HepG2 (cell line): ENCODE measurements around the gene NES.

Experiments
- ARID2 ChIP-seq: sonication (generic); formaldehyde crosslinking; IDR thresholded peaks from 2 replicates; pipeline ENCODE4 v1.8.1; 2022; ENCODE audit warnings: mild to moderate bottlenecking, missing genetic modification reagents, borderline replicate concordance
- BHLHE40 ChIP-seq: IDR thresholded peaks from 2 replicates; pipeline ENCODE4 v1.6.1; 2011; ENCODE audit warnings: low read length, improper control_type of control experiment
- DNMT1 ChIP-seq: sonication (generic); formaldehyde crosslinking; IDR thresholded peaks from 2 replicates; pipeline ENCODE4 v1.5.1; 2020; ENCODE audit warnings: mild to moderate bottlenecking, missing genetic modification reagents
- EZH2 ChIP-seq: conservative IDR thresholded peaks from 2 replicates; pipeline ENCODE4 v1.6.1; 2012; ENCODE audit warnings: mild to moderate bottlenecking, low read depth, low read length, moderate library complexity
- GABPB1 ChIP-seq: IDR thresholded peaks from 2 replicates; pipeline ENCODE4 v1.6.1; 2016; ENCODE audit warnings: mild to moderate bottlenecking, missing genetic modification reagents, moderate library complexity, missing compliant biosample characterization
- SALL2 ChIP-seq: sonication (generic); formaldehyde crosslinking; IDR thresholded peaks from 2 replicates; pipeline ENCODE4 v1.8.1; 2023; ENCODE audit warnings: mild to moderate bottlenecking, missing genetic modification reagents, inconsistent platforms
- ZNF251 ChIP-seq: sonication (generic); formaldehyde crosslinking; IDR thresholded peaks from 2 replicates; pipeline ENCODE4 v1.9.0; 2021; ENCODE audit warnings: mild to moderate bottlenecking, missing genetic modification reagents
- TF ChIP-seq, protein P1 (sequence below): sonication (generic); formaldehyde crosslinking; IDR thresholded peaks from 2 replicates; pipeline ENCODE4 v1.4.0; 2020; ENCODE audit warnings: low read depth, mild to moderate bottlenecking, missing genetic modification reagents
- TF ChIP-seq, protein P2 (sequence below), 2 experiments: fragments of 450-650 bp in 1 of 2; sonication (generic) in 1 of 2; formaldehyde crosslinking in 1 of 2; IDR thresholded peaks; 2 replicates each; pipeline versions ENCODE4 v1.6.1 to v1.8.0; 2016 to 2022; ENCODE audit warnings: antibody characterized with exemption in 1 of 2, mild to moderate bottlenecking in 1 of 2, missing genetic modification reagents in 1 of 2
- TF ChIP-seq, protein P3 (sequence below): sonication (generic); formaldehyde crosslinking; IDR thresholded peaks from 2 replicates; pipeline ENCODE4 v1.5.0; 2020; ENCODE audit warnings: mild to moderate bottlenecking, missing genetic modification reagents, moderate library complexity

GRCh38 chr1:156645056-156645455 lies 32.2 kb downstream of the NES start:
- TF ChIP-seq, protein P1, sequence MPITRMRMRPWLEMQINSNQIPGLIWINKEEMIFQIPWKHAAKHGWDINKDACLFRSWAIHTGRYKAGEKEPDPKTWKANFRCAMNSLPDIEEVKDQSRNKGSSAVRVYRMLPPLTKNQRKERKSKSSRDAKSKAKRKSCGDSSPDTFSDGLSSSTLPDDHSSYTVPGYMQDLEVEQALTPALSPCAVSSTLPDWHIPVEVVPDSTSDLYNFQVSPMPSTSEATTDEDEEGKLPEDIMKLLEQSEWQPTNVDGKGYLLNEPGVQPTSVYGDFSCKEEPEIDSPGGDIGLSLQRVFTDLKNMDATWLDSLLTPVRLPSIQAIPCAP, result no peak
- TF ChIP-seq, protein P2, sequence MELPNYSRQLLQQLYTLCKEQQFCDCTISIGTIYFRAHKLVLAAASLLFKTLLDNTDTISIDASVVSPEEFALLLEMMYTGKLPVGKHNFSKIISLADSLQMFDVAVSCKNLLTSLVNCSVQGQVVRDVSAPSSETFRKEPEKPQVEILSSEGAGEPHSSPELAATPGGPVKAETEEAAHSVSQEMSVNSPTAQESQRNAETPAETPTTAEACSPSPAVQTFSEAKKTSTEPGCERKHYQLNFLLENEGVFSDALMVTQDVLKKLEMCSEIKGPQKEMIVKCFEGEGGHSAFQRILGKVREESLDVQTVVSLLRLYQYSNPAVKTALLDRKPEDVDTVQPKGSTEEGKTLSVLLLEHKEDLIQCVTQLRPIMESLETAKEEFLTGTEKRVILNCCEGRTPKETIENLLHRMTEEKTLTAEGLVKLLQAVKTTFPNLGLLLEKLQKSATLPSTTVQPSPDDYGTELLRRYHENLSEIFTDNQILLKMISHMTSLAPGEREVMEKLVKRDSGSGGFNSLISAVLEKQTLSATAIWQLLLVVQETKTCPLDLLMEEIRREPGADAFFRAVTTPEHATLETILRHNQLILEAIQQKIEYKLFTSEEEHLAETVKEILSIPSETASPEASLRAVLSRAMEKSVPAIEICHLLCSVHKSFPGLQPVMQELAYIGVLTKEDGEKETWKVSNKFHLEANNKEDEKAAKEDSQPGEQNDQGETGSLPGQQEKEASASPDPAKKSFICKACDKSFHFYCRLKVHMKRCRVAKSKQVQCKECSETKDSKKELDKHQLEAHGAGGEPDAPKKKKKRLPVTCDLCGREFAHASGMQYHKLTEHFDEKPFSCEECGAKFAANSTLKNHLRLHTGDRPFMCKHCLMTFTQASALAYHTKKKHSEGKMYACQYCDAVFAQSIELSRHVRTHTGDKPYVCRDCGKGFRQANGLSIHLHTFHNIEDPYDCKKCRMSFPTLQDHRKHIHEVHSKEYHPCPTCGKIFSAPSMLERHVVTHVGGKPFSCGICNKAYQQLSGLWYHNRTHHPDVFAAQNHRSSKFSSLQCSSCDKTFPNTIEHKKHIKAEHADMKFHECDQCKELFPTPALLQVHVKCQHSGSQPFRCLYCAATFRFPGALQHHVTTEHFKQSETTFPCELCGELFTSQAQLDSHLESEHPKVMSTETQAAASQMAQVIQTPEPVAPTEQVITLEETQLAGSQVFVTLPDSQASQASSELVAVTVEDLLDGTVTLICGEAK (IDR thresholded peaks at IDR 0.05), result no peak
- TF ChIP-seq, protein P2 (CRISPR knock-in tag; IDR thresholded peaks at IDR 0.05), result no peak
- TF ChIP-seq ARID2 (CRISPR knock-in tag) (no peak), BHLHE40 (no peak), SALL2 (no peak), EZH2 (no peak), DNMT1 (CRISPR knock-in tag) (no peak), ZNF251 (CRISPR knock-in tag) (no peak), GABPB1 (CRISPR knock-in tag) (no peak)
- TF ChIP-seq, protein P3, sequence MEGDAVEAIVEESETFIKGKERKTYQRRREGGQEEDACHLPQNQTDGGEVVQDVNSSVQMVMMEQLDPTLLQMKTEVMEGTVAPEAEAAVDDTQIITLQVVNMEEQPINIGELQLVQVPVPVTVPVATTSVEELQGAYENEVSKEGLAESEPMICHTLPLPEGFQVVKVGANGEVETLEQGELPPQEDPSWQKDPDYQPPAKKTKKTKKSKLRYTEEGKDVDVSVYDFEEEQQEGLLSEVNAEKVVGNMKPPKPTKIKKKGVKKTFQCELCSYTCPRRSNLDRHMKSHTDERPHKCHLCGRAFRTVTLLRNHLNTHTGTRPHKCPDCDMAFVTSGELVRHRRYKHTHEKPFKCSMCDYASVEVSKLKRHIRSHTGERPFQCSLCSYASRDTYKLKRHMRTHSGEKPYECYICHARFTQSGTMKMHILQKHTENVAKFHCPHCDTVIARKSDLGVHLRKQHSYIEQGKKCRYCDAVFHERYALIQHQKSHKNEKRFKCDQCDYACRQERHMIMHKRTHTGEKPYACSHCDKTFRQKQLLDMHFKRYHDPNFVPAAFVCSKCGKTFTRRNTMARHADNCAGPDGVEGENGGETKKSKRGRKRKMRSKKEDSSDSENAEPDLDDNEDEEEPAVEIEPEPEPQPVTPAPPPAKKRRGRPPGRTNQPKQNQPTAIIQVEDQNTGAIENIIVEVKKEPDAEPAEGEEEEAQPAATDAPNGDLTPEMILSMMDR, result no peak
